Vagina (tissue), 2 donors: ENCODE measurements around the gene NELL1. TPM values are rescaled to one million over a fixed set of nuclear protein-coding genes. Genes with fewer than 3 reads are reported as not detected.

ENCODE experiments used
- DNase-seq, 2 donors: peaks; one replicate each; pipeline ENCODE4 v3.0.0-alpha.2; 2017; ENCODE audit errors: extremely low spot score in 2 of 2
- H3K27ac ChIP-seq: fragments of 200-600 bp; sonication (generic); one replicate; pipeline ENCODE4 v1.5.1; 2019
- H3K27me3 ChIP-seq: fragments of 200-600 bp; sonication (generic); one replicate; pipeline ENCODE4 v1.5.1; 2019
- H3K36me3 ChIP-seq, 2 donors: fragments of 200-600 bp; sonication (generic); one replicate each; pipeline ENCODE4 v1.5.1; 2017 to 2019
- H3K4me1 ChIP-seq: fragments of 200-600 bp; sonication (generic); one replicate; pipeline ENCODE4 v1.5.1; 2019
- H3K4me3 ChIP-seq, 2 donors: fragments of 200-600 bp; sonication (generic); 1 replicate in 1 of 2; 2 replicates in 1 of 2; pipeline ENCODE4 v1.5.1; 2016 to 2019
- H3K9me3 ChIP-seq: fragments of 200-600 bp; sonication (generic); one replicate; pipeline ENCODE4 v1.5.1; 2019
- POLR2A ChIP-seq, 2 donors: fragments of 450-650 bp; IDR thresholded peaks; one replicate each; pipeline ENCODE4 v1.6.1; 2017; ENCODE audit warnings: antibody characterized with exemption in 2 of 2, mild to moderate bottlenecking in 2 of 2, moderate library complexity in 2 of 2
- POLR2AphosphoS5 ChIP-seq, 2 donors: sonication (generic); formaldehyde crosslinking; IDR thresholded peaks; one replicate each; pipeline ENCODE4 v1.9.0; 2017; ENCODE audit warnings: antibody characterized with exemption in 2 of 2, mild to moderate bottlenecking in 2 of 2, low read depth in 1 of 2; ENCODE audit not compliant: insufficient read depth in 1 of 2
- intact Hi-C: fragments of 100-400 bp; cut with DNase I; formaldehyde crosslinking; loops from one replicate; pipeline ENCODE4 v1.15.1; 2023
- total RNA-seq: library from RNA; depleted of rRNA; stranded (reverse); fragments of >200 nt; gene quantifications from one replicate; pipeline ENCODE4 v1.2.3, GENCODE V29; 2016
- TF ChIP-seq, protein P1 (sequence below), 3 experiments: fragments of 450-650 bp in 2 of 3; fragments of 200-600 bp in 1 of 3; sonication (generic) in 1 of 3; IDR thresholded peaks; one replicate each; pipeline ENCODE4 v1.5.1; 2017 to 2019; ENCODE audit warnings: antibody characterized with exemption in 3 of 3, mild to moderate bottlenecking in 2 of 3, moderate library complexity in 2 of 3

Gene NELL1
- total RNA-seq, 1 donor from 2014 or later: 0.49 TPM

GRCh38 chr11:20912922-20913512, 243.6 kb downstream of the NELL1 start:
- intact Hi-C loops: no loop called here
- H3K9me3 ChIP-seq: no peaks in the 10 kb centered on the region
- TF ChIP-seq POLR2A (IDR thresholded peaks at IDR 0.05) (no peak), POLR2AphosphoS5 (IDR thresholded peaks at IDR 0.05; ENCODE audit: insufficient read depth in 1 of 2, low read depth in 1 of 2) (no peak)
- TF ChIP-seq, protein P1, sequence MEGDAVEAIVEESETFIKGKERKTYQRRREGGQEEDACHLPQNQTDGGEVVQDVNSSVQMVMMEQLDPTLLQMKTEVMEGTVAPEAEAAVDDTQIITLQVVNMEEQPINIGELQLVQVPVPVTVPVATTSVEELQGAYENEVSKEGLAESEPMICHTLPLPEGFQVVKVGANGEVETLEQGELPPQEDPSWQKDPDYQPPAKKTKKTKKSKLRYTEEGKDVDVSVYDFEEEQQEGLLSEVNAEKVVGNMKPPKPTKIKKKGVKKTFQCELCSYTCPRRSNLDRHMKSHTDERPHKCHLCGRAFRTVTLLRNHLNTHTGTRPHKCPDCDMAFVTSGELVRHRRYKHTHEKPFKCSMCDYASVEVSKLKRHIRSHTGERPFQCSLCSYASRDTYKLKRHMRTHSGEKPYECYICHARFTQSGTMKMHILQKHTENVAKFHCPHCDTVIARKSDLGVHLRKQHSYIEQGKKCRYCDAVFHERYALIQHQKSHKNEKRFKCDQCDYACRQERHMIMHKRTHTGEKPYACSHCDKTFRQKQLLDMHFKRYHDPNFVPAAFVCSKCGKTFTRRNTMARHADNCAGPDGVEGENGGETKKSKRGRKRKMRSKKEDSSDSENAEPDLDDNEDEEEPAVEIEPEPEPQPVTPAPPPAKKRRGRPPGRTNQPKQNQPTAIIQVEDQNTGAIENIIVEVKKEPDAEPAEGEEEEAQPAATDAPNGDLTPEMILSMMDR (IDR thresholded peaks at IDR 0.05): no peak
- H3K36me3 ChIP-seq: no peaks in the 10 kb centered on the region
- H3K4me1 ChIP-seq: no peaks in the 10 kb centered on the region
- no peaks in the 10 kb centered on the region for H3K27me3 ChIP-seq
- no peak overlapping the region for H3K4me3 ChIP-seq
- H3K27ac ChIP-seq: no peak overlapping the region
- no peak for DNase-seq

DNA sequence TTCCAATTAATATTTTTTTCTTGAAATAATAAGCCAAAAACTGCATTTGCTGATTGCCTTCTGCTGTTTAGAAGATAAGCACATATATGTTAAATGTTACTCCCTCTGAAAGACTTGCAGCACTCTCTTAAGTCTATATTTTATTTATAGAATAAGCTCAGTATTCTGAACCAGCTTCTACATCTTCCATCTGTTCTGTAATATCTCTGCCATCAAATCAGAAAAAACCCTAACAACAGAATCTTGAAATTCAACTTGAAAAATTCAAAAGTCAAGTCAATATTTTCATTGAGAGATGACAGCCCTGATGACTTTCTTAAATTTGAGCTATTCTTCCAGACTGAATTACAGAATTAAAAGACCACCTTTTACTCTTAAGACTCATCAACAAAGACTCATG, 247.9 kb downstream of the NELL1 start:
- DNase-seq: no peak
- intact Hi-C loops: no loop called here
- Histone ChIP-seq H3K4me3 (no peak overlapping the region), H3K27ac (no peak overlapping the region), H3K4me1 (no peaks in the 10 kb centered on the region), H3K9me3 (no peaks in the 10 kb centered on the region), H3K36me3 (no peaks in the 10 kb centered on the region), H3K27me3 (no peaks in the 10 kb centered on the region)
- TF ChIP-seq POLR2AphosphoS5 (IDR thresholded peaks at IDR 0.05; ENCODE audit: insufficient read depth in 1 of 2, low read depth in 1 of 2) (no peak), POLR2A (IDR thresholded peaks at IDR 0.05) (no peak)
- TF ChIP-seq, protein P1 (IDR thresholded peaks at IDR 0.05): no peak

DNA sequence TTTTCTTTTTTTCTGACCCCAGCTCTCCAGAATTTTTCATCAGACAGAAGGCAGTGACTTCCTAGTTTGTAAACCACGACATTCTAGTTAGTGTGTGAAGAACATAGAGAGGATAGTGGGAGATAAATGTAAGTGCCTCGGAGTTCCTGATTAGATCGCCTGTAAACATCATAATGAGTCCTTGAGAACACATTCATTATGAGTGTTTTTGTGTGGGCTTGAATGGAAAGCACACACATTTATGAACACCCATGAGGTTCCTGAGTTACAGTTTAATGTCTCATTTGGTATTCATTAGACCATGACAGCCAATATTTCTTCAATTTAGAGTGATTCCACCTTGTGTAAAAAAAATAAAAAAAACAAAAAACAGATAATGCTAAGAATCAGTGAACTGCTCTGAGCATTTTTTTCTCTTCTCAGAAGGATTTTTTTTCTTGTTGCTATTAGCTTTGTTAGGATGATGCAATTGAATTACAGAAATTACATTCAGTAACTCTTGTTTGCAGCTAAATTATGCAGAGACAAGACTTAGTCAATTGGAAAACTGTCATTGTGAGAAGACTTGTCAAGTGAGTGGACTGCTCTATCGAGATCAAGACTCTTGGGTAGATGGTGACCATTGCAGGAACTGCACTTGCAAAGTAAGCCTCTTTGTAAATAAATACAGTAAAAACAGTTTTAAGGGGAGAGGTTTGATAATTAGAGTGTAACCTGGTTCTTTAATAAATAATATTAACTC, 257.6 kb downstream of the NELL1 start:
- DNase-seq: no peak
- Histone ChIP-seq H3K36me3 (no peaks in the 10 kb centered on the region), H3K9me3 (no peaks in the 10 kb centered on the region), H3K4me3 (no peak overlapping the region), H3K4me1 (no peaks in the 10 kb centered on the region), H3K27me3 (no peaks in the 10 kb centered on the region), H3K27ac (no peak overlapping the region)
- intact Hi-C loops: no loop called here
- no peak for TF ChIP-seq POLR2A (IDR thresholded peaks at IDR 0.05)
- TF ChIP-seq POLR2AphosphoS5 (IDR thresholded peaks at IDR 0.05; ENCODE audit: insufficient read depth in 1 of 2, low read depth in 1 of 2): no peak
- TF ChIP-seq, protein P1 (IDR thresholded peaks at IDR 0.05): no peak

GRCh38 chr11:20931029-20931428, 261.6 kb downstream of the NELL1 start:
- H3K4me1 ChIP-seq: no peaks in the 10 kb centered on the region
- no peak for DNase-seq
- no peaks in the 10 kb centered on the region for H3K36me3 ChIP-seq
- H3K4me3 ChIP-seq: no peak overlapping the region
- no peaks in the 10 kb centered on the region for H3K27me3 ChIP-seq
- TF ChIP-seq POLR2A (IDR thresholded peaks at IDR 0.05): no peak
- TF ChIP-seq, protein P1 (IDR thresholded peaks at IDR 0.05): no peak
- no peak for TF ChIP-seq POLR2AphosphoS5 (IDR thresholded peaks at IDR 0.05; ENCODE audit: insufficient read depth in 1 of 2, low read depth in 1 of 2)
- no peak overlapping the region for H3K27ac ChIP-seq
- intact Hi-C loops: no loop called here
- H3K9me3 ChIP-seq: no peaks in the 10 kb centered on the region

DNA sequence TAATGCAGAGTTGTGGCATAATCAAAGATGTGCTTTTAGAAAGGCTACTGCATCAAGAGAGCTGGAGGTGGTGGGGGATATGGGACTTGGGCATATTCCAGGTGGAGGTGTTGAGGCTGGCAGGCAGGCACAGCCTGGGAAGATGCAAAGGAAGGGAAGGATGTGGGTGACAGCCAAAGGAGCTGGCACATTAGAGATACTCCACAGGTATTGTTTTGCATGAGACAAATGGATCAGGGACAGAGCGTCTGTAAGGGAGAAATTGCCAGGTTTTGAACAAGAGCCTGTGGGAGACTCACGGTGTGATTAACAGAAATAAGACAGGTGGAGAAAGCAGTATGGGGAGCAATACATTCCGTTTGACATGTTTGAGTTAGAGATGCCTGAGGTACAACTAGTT, 263.7 kb downstream of the NELL1 start:
- Histone ChIP-seq H3K4me3 (no peak overlapping the region), H3K27ac (no peak overlapping the region), H3K4me1 (no peaks in the 10 kb centered on the region), H3K36me3 (no peaks in the 10 kb centered on the region), H3K9me3 (no peaks in the 10 kb centered on the region), H3K27me3 (no peaks in the 10 kb centered on the region)
- intact Hi-C loops: no loop called here
- DNase-seq: no peak
- no peak for TF ChIP-seq POLR2AphosphoS5 (IDR thresholded peaks at IDR 0.05; ENCODE audit: insufficient read depth in 1 of 2, low read depth in 1 of 2)
- TF ChIP-seq, protein P1 (IDR thresholded peaks at IDR 0.05): no peak
- no peak for TF ChIP-seq POLR2A (IDR thresholded peaks at IDR 0.05)
